ENCODE data around the gene ARVCF.
A peak's percentile ranks its signal among the peaks of the same experiment; 100 is the strongest.

ARVCF gene

DNA sequence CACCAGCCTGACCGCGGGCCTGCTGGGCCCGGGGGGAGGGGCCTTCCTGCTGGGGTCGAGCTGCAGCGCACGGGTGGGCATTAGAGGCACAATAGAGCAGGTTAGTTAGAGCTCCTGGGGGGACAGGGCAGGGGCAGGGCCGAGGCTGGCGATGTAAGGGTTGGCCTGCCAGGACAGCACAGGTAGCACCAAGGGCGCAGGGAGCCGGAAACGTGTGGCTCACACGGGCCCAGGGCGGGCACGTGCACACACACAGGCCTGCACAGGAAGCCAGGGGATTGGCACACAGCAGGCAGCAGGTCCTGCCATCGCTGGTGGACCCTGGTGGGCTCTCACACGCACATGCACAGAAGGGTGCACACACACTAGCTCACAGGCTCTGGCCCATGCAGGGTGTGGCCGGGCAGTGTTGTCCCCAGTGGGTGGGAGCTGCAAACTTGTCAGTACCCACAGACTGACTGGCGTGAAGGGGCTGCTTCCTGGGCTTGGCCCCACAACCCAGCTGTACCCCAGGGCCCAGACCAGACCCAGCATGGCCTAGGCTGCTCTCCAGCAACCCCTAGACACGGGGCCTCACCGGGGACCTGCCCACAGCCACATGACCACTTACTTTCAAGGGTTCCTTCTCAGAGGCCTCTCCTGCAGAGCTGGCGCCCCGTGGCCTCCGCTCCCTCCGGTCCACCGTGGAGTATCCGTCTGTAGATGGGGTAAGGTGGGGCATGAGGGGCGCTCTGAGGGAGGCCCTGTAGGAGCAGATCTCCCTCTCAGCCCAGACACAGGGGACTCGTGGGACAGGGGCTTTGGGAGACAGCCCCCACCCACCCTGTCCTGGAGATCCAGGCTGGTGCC, 45.1 kb downstream of the ARVCF start:
- no peak for DNase-seq

GRCh38 chr22:19970479-19971275, 45.9 kb downstream of the ARVCF start:
- peak; percentile 9 to 51 (median 27) for DNase-seq

DNA sequence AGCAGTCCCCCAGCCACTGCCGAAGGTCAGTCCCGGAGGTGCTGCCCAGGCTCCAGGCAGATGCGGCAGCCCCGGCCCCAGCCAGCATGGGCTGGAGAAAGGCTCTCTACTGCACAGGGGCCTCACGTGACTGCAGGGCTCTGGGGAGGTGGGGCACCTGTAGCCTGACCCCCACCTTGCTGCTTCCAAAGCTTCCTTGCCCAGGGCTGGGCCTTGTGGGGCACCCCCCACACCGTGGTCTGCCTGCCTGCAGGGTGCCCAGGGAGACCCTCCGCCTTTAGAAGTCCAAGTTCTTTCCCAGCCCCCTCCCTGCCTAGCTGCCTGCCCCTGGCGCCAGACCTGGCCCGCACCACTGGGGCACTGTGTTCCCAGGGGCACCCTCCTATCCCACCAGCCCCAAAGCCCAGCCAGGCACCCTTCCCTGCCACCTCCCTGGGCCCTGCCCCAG, 46.6 kb downstream of the ARVCF start:
- no peak for DNase-seq

DNA sequence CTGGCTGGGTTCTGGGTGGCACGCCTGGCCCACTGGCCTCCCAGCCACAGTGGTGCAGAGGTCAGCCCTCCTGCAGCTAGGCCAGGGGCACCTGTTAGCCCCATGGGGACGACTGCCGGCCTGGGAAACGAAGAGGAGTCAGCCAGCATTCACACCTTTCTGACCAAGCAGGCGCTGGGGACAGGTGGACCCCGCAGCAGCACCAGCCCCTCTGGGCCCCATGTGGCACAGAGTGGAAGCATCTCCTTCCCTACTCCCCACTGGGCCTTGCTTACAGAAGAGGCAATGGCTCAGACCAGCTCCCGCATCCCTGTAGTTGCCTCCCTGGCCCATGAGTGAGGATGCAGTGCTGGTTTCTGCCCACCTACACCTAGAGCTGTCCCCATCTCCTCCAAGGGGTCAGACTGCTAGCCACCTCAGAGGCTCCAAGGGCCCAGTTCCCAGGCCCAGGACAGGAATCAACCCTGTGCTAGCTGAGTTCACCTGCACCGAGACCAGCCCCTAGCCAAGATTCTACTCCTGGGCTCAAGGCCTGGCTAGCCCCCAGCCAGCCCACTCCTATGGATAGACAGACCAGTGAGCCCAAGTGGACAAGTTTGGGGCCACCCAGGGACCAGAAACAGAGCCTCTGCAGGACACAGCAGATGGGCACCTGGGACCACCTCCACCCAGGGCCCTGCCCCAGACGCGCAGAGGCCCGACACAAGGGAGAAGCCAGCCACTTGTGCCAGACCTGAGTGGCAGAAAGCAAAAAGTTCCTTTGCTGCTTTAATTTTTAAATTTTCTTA, 47.3 kb downstream of the ARVCF start:
- DNase-seq: no peak

- DNase-seq: no peak
These were observed 48.2 kb downstream of the ARVCF start for GRCh38 chr22:19968450-19968891.

DNA sequence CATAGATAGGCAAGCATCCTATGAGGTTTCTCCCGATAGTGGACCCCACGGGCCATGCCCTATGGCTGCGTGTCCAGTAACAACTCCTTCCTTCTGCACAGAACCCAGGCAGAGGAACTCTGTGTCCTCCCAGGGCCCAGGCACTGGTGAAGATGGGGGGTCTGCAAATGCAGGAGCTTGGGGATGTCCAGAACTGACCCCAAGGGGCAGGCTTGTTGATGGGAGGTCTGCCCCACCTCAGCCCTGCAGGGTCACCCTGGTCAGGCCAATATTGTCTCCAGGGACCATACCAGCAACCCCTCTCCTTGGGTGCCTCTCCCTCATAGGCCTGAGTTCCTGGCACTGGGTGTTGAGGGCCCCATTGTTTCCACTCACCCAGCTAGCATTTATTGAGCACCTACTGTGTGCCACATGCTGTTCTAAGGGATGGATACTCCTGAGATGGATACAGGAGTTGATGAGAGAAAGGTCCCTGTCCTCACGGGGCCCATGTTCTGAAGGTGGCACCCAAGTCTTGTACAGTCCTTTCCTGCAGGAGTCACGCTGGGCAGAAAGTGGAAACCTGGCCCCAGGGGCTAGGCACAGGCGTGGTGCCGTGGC, 48.7 kb downstream of the ARVCF start:
- DNase-seq: no peak

GRCh38 chr22:19966908-19967750, 49.5 kb downstream of the ARVCF start:
- DNase-seq: no peak

GRCh38 chr22:19965771-19966709, 50.6 kb downstream of the ARVCF start:
- peak in 2 of 3 experiments; percentile 59 to 87 for DNase-seq

DNA sequence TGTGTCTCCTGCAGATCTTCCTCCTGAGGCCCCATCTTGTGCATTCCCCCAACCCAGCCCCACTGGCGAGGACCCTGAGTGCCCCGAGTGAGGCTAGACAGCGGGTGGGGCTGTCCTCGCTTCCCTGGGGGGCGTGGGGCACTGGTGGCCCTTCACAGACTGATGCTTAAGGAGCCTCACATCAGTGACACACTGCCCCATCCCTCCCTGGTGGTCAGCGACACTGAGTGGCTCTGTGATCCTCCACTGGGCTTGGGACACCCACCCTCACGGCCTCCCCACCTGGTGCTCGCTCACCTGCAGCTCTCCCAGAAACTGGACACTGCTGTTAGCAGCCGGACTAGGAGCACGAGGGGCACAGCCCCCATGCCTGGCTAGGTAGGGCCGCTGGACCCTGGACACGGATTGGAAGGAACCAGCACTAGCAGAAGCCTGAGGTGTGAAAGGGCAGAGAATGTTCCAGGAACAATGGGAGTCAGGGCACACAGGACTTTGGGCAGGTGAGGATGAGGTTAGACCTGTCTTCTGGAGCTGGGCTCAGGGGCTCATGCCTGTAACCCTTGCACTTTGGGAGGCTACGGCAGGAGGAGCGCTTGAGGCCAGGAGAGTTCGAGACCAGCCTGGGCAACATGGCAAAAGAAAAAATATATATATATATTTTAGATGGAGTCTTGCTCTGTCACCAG, 51.8 kb downstream of the ARVCF start:
- no peak for DNase-seq

DNA sequence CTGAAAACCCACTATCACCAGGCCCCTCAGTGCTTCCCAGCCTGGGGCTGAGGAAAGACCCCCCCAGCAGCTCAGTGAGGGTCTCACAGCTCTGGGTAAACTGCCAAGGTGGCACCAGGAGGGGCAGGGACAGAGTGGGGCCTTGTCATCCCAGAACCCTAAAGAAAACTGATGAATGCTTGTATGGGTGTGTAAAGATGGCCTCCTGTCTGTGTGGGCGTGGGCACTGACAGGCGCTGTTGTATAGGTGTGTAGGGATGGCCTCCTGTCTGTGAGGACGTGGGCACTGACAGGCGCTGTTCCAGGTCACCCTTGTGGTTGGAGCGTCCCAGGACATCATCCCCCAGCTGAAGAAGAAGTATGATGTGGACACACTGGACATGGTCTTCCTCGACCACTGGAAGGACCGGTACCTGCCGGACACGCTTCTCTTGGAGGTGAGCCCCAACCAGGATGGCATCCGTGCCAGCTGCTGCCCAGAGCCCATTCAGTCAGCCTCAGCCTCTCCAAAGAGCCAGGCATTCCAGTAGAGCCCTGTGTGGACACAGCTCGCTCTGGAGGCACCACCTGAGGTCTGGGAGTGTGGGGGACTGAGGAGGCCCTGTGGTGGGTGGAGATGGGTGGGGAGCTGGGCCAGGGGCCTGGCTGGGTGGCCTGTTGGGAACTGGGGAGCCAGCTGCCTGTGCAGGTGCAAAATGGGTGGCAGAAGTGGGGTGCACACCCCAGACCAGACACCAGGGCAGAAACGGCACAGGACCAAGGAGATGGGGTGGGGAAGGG, 52.6 kb downstream of the ARVCF start:
- DNase-seq: no peak

- peak in 2 of 3 experiments; percentile 60 to 71 for DNase-seq
These were observed 53.5 kb downstream of the ARVCF start for GRCh38 chr22:19962909-19963806.

DNA sequence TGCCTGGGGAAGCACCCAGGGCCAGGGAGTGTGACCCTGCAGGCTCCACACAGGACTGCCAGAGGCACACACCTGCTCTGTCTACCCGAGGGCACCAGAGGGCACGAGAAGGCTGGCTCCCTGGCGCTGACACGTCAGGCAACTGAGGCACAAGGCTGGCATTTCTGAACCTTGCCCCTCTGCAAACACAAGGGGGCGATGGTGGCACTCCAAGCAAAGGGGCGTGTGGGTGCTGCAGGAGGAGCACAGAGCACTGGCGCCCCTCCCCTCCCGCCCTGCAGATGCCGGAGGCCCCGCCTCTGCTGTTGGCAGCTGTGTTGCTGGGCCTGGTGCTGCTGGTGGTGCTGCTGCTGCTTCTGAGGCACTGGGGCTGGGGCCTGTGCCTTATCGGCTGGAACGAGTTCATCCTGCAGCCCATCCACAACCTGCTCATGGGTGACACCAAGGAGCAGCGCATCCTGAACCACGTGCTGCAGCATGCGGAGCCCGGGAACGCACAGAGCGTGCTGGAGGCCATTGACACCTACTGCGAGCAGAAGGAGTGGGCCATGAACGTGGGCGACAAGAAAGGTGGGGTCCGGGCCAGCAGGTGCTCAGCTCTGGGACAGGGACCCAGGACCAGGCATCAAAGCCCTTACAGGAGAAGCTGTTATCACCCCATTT, 54.2 kb downstream of the ARVCF start:
- DNase-seq: peak; percentile 52 to 81 (median 70)

DNA sequence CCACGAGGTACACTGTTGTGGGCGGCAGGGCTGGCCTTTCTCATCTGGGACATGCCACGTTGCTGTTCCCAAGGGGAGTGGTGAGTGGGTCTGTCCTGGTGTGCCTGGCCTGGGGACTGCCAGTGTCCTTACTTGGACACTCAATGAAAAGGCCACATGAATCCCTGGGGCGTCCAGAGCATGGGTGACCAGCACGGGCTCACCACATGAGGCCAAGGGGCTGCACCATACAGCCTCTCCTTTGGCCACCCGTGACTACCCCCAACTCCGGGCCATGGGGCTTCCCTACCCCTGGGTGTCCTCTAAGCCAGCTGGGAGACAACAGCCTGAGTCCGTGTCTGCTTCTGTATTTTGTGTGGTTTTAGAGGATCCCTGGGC, 54.8 kb downstream of the ARVCF start:
- DNase-seq: no peak

- DNase-seq: no peak
These were observed 55.4 kb downstream of the ARVCF start for GRCh38 chr22:19961201-19961580.

- DNase-seq: no peak
These were observed 56.0 kb downstream of the ARVCF start for GRCh38 chr22:19960491-19961200.

- DNase-seq: no peak
These were observed 56.8 kb downstream of the ARVCF start for GRCh38 chr22:19959587-19960490.

Data from NCI-H1417 (cell line).